Measurements from ENCODE around the gene CHCHD10.

DNA sequence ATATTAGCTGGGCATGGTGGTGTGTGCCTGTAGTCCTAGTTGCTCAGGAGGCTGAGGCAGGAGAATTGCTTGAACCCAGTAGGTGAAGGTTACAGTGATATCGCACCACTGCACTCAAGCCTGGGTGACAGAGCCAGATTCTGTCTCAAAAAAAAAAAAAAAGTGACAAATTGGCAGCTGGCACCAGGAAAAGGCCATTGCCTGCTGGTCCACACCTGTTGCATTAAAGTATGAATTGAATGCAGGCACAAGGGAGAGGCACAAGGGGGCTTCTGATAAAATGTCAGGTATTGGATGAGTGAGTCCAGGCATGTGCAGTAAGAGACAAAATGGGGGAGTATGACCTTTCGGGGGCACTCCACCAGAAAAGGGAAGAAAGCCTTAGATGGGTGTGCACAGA lies 45.0 kb downstream of the CHCHD10 start:
- TF ChIP-seq EP300 (IDR thresholded peaks at IDR 0.05) (no peak), POLR2A (IDR thresholded peaks at IDR 0.05) (no peak), CTCF (IDR thresholded peaks at IDR 0.05) (no peak)
